Measurements from ENCODE around the gene ZFX.

DNA sequence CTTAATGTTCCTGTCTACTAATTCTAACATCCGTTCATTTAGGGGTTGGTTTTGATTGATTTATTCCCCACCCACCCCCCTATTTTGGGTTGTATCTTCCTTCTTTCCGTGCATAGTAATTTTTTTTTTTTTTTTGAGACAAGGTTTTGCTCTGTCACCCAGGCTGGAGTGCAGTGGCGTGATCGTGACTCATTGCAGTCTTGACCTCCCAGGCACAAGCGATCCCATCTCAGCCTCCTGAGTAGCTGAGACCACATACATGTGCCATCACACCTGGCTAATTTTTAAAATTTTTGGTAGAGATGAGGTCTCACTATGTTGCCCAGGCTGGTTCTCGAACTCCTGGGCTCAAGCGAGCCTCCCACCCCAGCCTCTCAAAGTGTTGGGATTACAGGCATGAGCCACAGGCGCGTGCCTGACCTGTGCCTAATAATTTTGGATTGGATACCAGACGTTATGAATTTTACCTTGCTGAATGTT, 79.9 kb downstream of the ZFX start:
- TF ChIP-seq POLR2A (IDR thresholded peaks at IDR 0.05): no peak
- TF ChIP-seq, protein P1, sequence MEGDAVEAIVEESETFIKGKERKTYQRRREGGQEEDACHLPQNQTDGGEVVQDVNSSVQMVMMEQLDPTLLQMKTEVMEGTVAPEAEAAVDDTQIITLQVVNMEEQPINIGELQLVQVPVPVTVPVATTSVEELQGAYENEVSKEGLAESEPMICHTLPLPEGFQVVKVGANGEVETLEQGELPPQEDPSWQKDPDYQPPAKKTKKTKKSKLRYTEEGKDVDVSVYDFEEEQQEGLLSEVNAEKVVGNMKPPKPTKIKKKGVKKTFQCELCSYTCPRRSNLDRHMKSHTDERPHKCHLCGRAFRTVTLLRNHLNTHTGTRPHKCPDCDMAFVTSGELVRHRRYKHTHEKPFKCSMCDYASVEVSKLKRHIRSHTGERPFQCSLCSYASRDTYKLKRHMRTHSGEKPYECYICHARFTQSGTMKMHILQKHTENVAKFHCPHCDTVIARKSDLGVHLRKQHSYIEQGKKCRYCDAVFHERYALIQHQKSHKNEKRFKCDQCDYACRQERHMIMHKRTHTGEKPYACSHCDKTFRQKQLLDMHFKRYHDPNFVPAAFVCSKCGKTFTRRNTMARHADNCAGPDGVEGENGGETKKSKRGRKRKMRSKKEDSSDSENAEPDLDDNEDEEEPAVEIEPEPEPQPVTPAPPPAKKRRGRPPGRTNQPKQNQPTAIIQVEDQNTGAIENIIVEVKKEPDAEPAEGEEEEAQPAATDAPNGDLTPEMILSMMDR (IDR thresholded peaks at IDR 0.05): no peak
